Astrocyte (in vitro differentiated cells and primary cell): ENCODE data around the gene KCNA4.

Experiments
- CTCF ChIP-seq: IDR thresholded peaks from 2 replicates; pipeline ENCODE4 v1.5.1; 2011; ENCODE audit warnings: low read depth, mild to moderate bottlenecking, inconsistent platforms, low read length, moderate library complexity; ENCODE audit not compliant: insufficient read depth
- EZH2 ChIP-seq: IDR thresholded peaks from 2 replicates; pipeline ENCODE4 v1.6.1; 2012; ENCODE audit warnings: mild to moderate bottlenecking, low read length, inconsistent platforms; ENCODE audit not compliant: insufficient read depth

GRCh38 chr11:30009060-30009459 lies 7.8 kb downstream of the KCNA4 start:
- TF ChIP-seq CTCF (no peak), EZH2 (no peak)
